GM06990 (cell line): ENCODE data around the gene RFPL4A.

Experiments used
- DNase-seq: peaks from one replicate; pipeline ENCODE4 v3.0.0-alpha.2; 2011; ENCODE audit not compliant: insufficient read length; ENCODE audit errors: extremely low read depth
- H3K27me3 ChIP-seq: replicated peaks from 2 replicates; pipeline ENCODE4 v1.6.0; 2011; ENCODE audit warnings: low read length; ENCODE audit not compliant: control insufficient read depth, insufficient read depth
- H3K36me3 ChIP-seq: 2 replicates; pipeline ENCODE4 v1.5.1; 2011; ENCODE audit warnings: low read length; ENCODE audit not compliant: control insufficient read depth, insufficient read depth
- H3K4me3 ChIP-seq: replicated peaks from 2 replicates; pipeline ENCODE4 v1.5.1; 2011; ENCODE audit warnings: low read depth, mild to moderate bottlenecking, control low read depth, low read length
- TF ChIP-seq, protein P1 (sequence below): IDR thresholded peaks from 2 replicates; pipeline ENCODE4 v1.5.1; 2011; ENCODE audit warnings: low read length, control low read depth, mild to moderate bottlenecking, inconsistent platforms; ENCODE audit not compliant: insufficient read depth, poor library complexity, severe bottlenecking

Gene RFPL4A

GRCh38 chr19:55781112-55781511, 22.2 kb downstream of the RFPL4A start:
- Histone ChIP-seq H3K4me3 (no peak overlapping the region), H3K36me3 (no peaks in the 10 kb centered on the region), H3K27me3 (no peaks in the 10 kb centered on the region)
- TF ChIP-seq, protein P1, sequence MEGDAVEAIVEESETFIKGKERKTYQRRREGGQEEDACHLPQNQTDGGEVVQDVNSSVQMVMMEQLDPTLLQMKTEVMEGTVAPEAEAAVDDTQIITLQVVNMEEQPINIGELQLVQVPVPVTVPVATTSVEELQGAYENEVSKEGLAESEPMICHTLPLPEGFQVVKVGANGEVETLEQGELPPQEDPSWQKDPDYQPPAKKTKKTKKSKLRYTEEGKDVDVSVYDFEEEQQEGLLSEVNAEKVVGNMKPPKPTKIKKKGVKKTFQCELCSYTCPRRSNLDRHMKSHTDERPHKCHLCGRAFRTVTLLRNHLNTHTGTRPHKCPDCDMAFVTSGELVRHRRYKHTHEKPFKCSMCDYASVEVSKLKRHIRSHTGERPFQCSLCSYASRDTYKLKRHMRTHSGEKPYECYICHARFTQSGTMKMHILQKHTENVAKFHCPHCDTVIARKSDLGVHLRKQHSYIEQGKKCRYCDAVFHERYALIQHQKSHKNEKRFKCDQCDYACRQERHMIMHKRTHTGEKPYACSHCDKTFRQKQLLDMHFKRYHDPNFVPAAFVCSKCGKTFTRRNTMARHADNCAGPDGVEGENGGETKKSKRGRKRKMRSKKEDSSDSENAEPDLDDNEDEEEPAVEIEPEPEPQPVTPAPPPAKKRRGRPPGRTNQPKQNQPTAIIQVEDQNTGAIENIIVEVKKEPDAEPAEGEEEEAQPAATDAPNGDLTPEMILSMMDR: no peak
- DNase-seq: no peak

DNA sequence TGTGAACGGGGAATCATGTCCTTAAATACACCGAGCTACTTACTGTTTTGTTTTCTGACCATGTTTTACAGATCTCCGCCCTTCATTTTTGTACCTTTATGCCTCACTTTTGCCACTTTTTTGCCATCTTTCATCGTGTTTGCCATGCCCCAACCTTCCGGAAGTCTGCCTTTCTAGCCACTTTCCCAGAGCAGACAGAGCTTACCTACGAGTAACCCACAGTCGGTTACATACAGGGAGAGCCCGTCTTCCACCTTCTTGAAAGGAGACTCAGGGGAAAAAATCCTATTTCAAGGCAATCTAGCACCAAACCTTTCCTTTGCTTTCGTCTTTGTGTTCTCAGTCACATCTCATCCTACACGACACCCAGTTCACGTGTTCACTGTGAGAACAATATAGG, 36.1 kb downstream of the RFPL4A start:
- no peak for DNase-seq
- Histone ChIP-seq H3K36me3 (no peaks in the 10 kb centered on the region), H3K27me3 (no peaks in the 10 kb centered on the region), H3K4me3 (no peak overlapping the region)
- TF ChIP-seq, protein P1: no peak

GRCh38 chr19:55801416-55801815, 42.5 kb downstream of the RFPL4A start:
- no peaks in the 10 kb centered on the region for H3K36me3 ChIP-seq
- H3K4me3 ChIP-seq: no peak overlapping the region
- TF ChIP-seq, protein P1: no peak
- H3K27me3 ChIP-seq: no peaks in the 10 kb centered on the region
- DNase-seq: no peak

DNA sequence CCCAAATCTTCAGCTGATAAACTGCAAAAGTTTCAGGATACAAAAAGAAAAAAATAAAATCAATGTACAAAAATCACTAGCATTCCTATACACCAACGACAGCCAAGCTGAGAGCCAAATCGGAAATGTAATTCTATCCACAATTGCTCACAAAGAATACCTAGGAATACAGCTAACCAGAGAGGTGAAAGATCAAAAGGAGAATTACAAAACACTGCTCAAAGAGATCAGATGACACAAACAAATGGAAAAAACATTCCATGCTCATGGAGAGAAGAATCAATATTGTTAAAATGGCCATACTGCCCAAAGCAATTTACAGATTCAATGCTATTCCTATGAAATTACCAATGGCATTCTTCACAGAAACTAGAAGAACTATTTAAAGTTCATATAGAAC, 43.4 kb downstream of the RFPL4A start:
- TF ChIP-seq, protein P1: no peak
- Histone ChIP-seq H3K4me3 (no peak overlapping the region), H3K36me3 (no peaks in the 10 kb centered on the region), H3K27me3 (no peaks in the 10 kb centered on the region)
- DNase-seq: no peak

DNA sequence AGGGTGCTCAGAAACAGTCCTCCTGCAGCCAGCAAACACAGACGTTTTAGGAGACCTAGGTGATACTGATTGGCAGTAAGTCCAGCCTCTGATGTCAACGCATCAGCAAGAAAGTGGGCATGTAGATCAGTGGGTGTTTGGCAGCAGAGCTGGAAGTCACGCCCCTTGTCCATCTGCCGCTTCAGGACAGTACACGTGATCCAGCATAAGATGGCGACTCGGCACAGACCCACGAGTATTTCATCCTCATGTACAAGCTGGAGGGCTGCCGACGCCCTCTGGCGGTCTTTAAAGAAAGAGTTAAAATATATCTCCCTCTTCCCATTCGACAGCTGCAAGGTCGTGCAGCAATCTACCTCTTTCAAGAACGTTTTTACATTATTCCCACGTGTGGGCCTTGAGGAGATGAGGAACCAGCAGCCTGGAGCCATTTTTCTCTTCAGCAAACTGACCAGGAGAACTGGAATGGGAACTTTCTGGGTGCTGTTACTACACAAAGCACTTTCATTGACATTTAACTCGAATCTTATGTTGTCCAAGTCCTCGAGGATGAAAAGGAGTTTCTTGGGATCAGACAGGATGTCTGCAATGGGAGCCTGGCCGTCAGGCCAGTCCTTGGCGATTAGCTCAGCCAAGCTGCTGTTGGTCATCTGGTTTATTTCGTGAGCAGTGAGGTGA, 50.6 kb downstream of the RFPL4A start:
- H3K4me3 ChIP-seq: no peak overlapping the region
- H3K36me3 ChIP-seq: no peaks in the 10 kb centered on the region
- DNase-seq: peak; percentile 26
- H3K27me3 ChIP-seq: no peaks in the 10 kb centered on the region
- TF ChIP-seq, protein P1: peak; percentile 71

DNA sequence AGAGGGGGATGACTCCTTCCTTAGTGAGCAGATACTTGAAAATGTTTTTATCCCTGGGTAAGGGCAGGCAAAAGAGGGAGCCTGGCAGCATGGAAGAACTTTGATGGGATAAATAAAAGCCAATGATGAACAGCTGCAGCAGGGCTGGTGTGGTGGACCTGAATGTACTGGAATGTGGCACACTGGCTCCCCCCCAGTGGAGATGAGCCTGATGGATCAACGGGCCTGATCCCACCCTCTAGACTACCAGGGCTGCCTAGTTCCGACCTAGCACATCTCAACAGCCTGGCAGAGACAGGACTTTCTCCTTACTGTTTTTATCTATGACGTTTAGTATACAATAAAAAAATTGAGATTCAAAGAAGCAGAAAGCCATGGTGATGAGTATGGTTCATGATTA, 52.4 kb downstream of the RFPL4A start:
- Histone ChIP-seq H3K36me3 (no peaks in the 10 kb centered on the region), H3K27me3 (no peaks in the 10 kb centered on the region), H3K4me3 (no peak overlapping the region)
- no peak for DNase-seq
- TF ChIP-seq, protein P1: no peak
